Thyroid gland (tissue), 4 donors: ENCODE results near the gene CRYZ. TPM values are rescaled to one million over a fixed set of nuclear protein-coding genes. Genes with fewer than 3 reads are reported as not detected.
A peak's percentile ranks its signal among the peaks of the same experiment; 100 is the strongest.

Experiments
- DNase-seq, 2 donors: peaks; one replicate each; pipeline ENCODE4 v3.0.0-alpha.2; 2019
- H3K27ac ChIP-seq, 3 donors: fragments of 200-600 bp; sonication (generic); 1 replicate in 2 of 3; 2 replicates in 1 of 3; pipeline ENCODE4 v1.5.1; 2016 to 2019; ENCODE audit warnings: mild to moderate bottlenecking in 1 of 3, moderate library complexity in 1 of 3
- H3K27me3 ChIP-seq: fragments of 200-600 bp; sonication (generic); one replicate; pipeline ENCODE4 v1.5.1; 2019
- H3K36me3 ChIP-seq, 2 donors: fragments of 200-600 bp; sonication (generic); one replicate each; pipeline ENCODE4 v1.5.1; 2016 to 2019
- H3K4me1 ChIP-seq, 2 donors: fragments of 200-600 bp; sonication (generic); one replicate each; pipeline ENCODE4 v1.5.1; 2017 to 2019
- H3K4me3 ChIP-seq, 3 donors: fragments of 200-600 bp; sonication (generic); replicated peaks in 1 of 3; 1 replicate in 2 of 3; 2 replicates in 1 of 3; pipeline ENCODE4 v1.5.1; 2016; ENCODE audit warnings: mild to moderate bottlenecking in 1 of 3
- H3K9me3 ChIP-seq: fragments of 200-600 bp; sonication (generic); one replicate; pipeline ENCODE4 v1.5.1; 2017
- POLR2A ChIP-seq, 2 donors: fragments of 450-650 bp; IDR thresholded peaks; one replicate each; pipeline ENCODE4 v1.6.1; 2017; ENCODE audit warnings: antibody characterized with exemption in 2 of 2, mild to moderate bottlenecking in 2 of 2, moderate library complexity in 1 of 2
- WGBS, 2 donors: methylation state at CpG; one replicate each; pipeline ENCODE4 v1.1.5; 2017; 5-methylcytosine and 5-hydroxymethylcytosine counted together
- intact Hi-C: fragments of 100-400 bp; cut with DNase I; formaldehyde crosslinking; loops from one replicate; pipeline ENCODE4 v1.15.1; 2023
- total RNA-seq, 4 donors: library from RNA; depleted of rRNA; stranded (reverse); fragments of >200 nt; gene quantifications; one replicate each; pipeline ENCODE4 v1.2.3, GENCODE V29; 2016
- TF ChIP-seq, protein P1 (sequence below), 6 experiments: fragments of 200-600 bp in 3 of 6; fragments of 450-650 bp in 3 of 6; sonication (generic) in 3 of 6; IDR thresholded peaks; one replicate each; pipeline ENCODE4 v1.5.1; 2016 to 2019; ENCODE audit warnings: antibody characterized with exemption in 6 of 6, mild to moderate bottlenecking in 2 of 6, inconsistent platforms in 1 of 6, moderate library complexity in 1 of 6

CRYZ gene
- total RNA-seq, 4 donors from 2014 or later: 45.3 to 92.1 (median 58.0) TPM

GRCh38 chr1:74689621-74690363 is 43.1 kb downstream of the CRYZ start:
- intact Hi-C loops: no loop called here
- TF ChIP-seq POLR2A (IDR thresholded peaks at IDR 0.05): no peak
- TF ChIP-seq, protein P1, sequence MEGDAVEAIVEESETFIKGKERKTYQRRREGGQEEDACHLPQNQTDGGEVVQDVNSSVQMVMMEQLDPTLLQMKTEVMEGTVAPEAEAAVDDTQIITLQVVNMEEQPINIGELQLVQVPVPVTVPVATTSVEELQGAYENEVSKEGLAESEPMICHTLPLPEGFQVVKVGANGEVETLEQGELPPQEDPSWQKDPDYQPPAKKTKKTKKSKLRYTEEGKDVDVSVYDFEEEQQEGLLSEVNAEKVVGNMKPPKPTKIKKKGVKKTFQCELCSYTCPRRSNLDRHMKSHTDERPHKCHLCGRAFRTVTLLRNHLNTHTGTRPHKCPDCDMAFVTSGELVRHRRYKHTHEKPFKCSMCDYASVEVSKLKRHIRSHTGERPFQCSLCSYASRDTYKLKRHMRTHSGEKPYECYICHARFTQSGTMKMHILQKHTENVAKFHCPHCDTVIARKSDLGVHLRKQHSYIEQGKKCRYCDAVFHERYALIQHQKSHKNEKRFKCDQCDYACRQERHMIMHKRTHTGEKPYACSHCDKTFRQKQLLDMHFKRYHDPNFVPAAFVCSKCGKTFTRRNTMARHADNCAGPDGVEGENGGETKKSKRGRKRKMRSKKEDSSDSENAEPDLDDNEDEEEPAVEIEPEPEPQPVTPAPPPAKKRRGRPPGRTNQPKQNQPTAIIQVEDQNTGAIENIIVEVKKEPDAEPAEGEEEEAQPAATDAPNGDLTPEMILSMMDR (IDR thresholded peaks at IDR 0.05): peak; percentile 39 to 88 (median 76)
- peak; percentile 35 to 52 for DNase-seq
- H3K27ac ChIP-seq: peak overlapping the region in 1 of 3 donors; percentile 26
- no peaks in the 10 kb centered on the region for H3K36me3 ChIP-seq
- no peak overlapping the region for H3K4me3 ChIP-seq
- 25 to 26% methylated on average over 5 of the region's 5 CpGs for WGBS, 2 donors
- H3K27me3 ChIP-seq: no peaks in the 10 kb centered on the region
- peaks cover 0 to 7% of the 10 kb centered on the region in 2 donors for H3K4me1 ChIP-seq
- H3K9me3 ChIP-seq: no peaks in the 10 kb centered on the region

- intact Hi-C loops: no loop called here
- TF ChIP-seq, protein P1 (IDR thresholded peaks at IDR 0.05): no peak
- TF ChIP-seq POLR2A (IDR thresholded peaks at IDR 0.05): no peak
- DNase-seq: no peak
- Histone ChIP-seq H3K4me3 (no peak overlapping the region), H3K4me1 (peaks cover 0 to 7% of the 10 kb centered on the region in 2 donors), H3K27ac (no peak overlapping the region), H3K27me3 (no peaks in the 10 kb centered on the region), H3K36me3 (no peaks in the 10 kb centered on the region), H3K9me3 (no peaks in the 10 kb centered on the region)
- WGBS, 2 donors: 94 to 95% methylated on average over 4 of the region's 4 CpGs
Measured at GRCh38 chr1:74686928-74687327, 45.9 kb downstream of the CRYZ start.

DNA sequence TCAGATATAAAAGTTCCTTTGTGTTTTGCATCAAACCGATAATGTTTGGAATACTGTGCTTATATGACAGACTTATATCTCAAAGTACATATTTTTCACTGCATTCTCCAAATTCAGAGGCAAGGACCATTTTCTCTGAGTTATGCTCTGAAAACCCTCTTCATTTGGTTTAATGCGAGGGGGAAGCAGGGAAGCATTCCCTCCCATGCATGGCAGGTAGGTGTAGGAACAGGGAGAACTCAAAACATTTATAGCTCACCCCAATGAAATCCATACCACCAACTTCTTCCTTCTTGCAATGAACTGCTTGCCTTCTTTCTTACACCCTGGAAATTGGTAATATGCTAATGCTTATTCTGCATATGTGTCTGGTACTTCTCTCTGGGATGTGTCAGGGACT is 48.5 kb downstream of the CRYZ start:
- intact Hi-C loops: no loop called here
- H3K9me3 ChIP-seq: no peaks in the 10 kb centered on the region
- 94 to 100% methylated on average over 2 of the region's 2 CpGs for WGBS, 2 donors
- no peak for DNase-seq
- H3K27me3 ChIP-seq: no peaks in the 10 kb centered on the region
- H3K36me3 ChIP-seq: no peaks in the 10 kb centered on the region
- H3K27ac ChIP-seq: no peak overlapping the region
- H3K4me1 ChIP-seq: peaks cover 0 to 4% of the 10 kb centered on the region in 2 donors
- no peak overlapping the region for H3K4me3 ChIP-seq
- TF ChIP-seq, protein P1 (IDR thresholded peaks at IDR 0.05): no peak
- TF ChIP-seq POLR2A (IDR thresholded peaks at IDR 0.05): no peak

DNA sequence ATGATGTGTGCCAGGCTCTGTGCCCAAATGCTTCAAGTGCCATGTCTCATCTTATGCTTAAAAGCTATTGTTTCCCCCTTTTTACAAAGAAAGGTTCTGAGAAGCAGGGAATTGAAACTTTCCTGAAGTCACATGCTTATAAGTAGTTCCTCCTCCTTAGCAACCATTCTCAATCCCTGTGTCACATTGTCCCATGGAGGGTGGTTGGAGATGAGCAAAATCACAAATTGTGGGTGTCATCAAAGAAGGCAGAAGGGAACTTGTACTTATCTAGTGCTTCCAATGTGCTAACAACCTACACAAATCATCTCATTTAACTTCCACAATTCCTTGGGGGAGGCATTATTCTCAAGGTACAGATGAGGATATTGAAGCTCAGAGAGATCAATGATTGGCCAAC is 49.2 kb downstream of the CRYZ start:
- TF ChIP-seq, protein P1 (IDR thresholded peaks at IDR 0.05): no peak
- no peak for TF ChIP-seq POLR2A (IDR thresholded peaks at IDR 0.05)
- Histone ChIP-seq H3K4me3 (no peak overlapping the region), H3K9me3 (no peaks in the 10 kb centered on the region), H3K36me3 (no peaks in the 10 kb centered on the region), H3K4me1 (peaks cover 0 to 4% of the 10 kb centered on the region in 2 donors), H3K27me3 (no peaks in the 10 kb centered on the region), H3K27ac (no peak overlapping the region)
- no peak for DNase-seq
- intact Hi-C loops: no loop called here

DNA sequence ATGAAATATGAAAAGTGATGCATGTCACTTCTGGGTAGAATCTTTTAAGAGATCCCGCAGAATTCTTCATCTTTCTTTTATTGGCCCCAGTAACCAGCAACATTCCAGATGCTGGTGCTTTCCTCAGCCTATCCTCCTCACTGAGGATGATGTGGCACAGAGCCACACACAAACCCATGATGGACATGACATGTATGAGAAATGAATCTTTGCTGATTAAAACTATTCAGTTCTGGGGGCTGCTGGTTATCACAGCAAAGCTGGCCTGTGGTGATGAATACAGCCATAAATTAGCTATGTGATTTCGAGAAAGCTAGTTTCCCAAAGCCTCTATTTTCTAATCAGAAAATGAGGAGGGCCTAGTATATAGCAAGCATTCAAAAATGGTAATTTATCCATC is 51.0 kb downstream of the CRYZ start:
- intact Hi-C loops: no loop called here
- H3K9me3 ChIP-seq: no peaks in the 10 kb centered on the region
- TF ChIP-seq, protein P1 (IDR thresholded peaks at IDR 0.05): no peak
- TF ChIP-seq POLR2A (IDR thresholded peaks at IDR 0.05): no peak
- WGBS, 2 donors: 64 to 92% methylated on average over 2 of the region's 2 CpGs
- DNase-seq: no peak
- H3K36me3 ChIP-seq: no peaks in the 10 kb centered on the region
- no peak overlapping the region for H3K27ac ChIP-seq
- H3K4me1 ChIP-seq: peaks cover 0 to 4% of the 10 kb centered on the region in 2 donors
- no peak overlapping the region for H3K4me3 ChIP-seq
- no peaks in the 10 kb centered on the region for H3K27me3 ChIP-seq
